Measurements from ENCODE around the gene DEFB113. TPM values are rescaled to one million over a fixed set of nuclear protein-coding genes. Genes with fewer than 3 reads are reported as not detected.
A peak's percentile ranks its signal among the peaks of the same experiment; 100 is the strongest.

The DEFB113 gene
- total and polyA plus RNA-seq, 9 donors = not detected

DNA sequence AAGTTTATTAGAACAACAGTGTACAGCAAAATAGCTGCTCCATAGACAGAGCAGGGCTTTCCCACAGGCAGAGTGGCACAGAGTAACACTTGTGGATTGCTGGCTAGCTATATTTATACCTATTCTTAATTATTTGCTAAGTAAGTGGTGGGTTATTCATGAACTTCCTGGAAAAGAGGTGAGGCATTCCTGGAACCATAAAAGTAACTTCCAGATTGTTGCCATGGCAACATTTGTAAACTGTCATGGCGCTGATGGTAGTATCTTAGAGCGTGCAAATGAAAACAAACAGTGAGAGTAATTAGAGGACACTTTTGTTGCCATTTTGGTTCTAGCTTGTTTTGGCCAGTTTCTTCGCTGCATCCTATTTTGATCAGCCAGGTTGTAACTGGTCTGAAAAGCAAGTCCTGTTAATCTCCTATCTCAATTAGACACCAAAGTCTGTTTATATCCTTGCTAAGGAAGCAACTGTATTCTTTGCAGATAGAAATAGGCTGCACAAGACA, 29.4 kb downstream of the DEFB113 start:
- H3K4me3 ChIP-seq (ENCODE audit: low read length) = no peak overlapping the region
- no peaks in the 10 kb centered on the region for H3K27me3 ChIP-seq (ENCODE audit: control insufficient read depth, insufficient read depth, low read length)
- WGBS (ENCODE audit: insufficient coverage) = 68% methylated on average over 2 of the region's 3 CpGs
- DNase-seq = no peak
- H3K36me3 ChIP-seq (ENCODE audit: control insufficient read depth, insufficient read depth, low read length) = no peaks in the 10 kb centered on the region
- no peaks in the 10 kb centered on the region for H3K4me1 ChIP-seq (ENCODE audit: control insufficient read depth, insufficient read depth, low read length)
- H3K27ac ChIP-seq (ENCODE audit: low read length) = no peak overlapping the region
- no peaks in the 10 kb centered on the region for H3K9me3 ChIP-seq (replicated peaks; ENCODE audit: control insufficient read depth, low read depth, low read length)

- H3K9me3 ChIP-seq (replicated peaks; ENCODE audit: control insufficient read depth, low read depth, low read length) = no peaks in the 10 kb centered on the region
- no peaks in the 10 kb centered on the region for H3K4me1 ChIP-seq (ENCODE audit: control insufficient read depth, insufficient read depth, low read length)
- no peaks in the 10 kb centered on the region for H3K36me3 ChIP-seq (ENCODE audit: control insufficient read depth, insufficient read depth, low read length)
- no peak overlapping the region for H3K4me3 ChIP-seq (ENCODE audit: low read length)
- DNase-seq = no peak
- no peaks in the 10 kb centered on the region for H3K27me3 ChIP-seq (ENCODE audit: control insufficient read depth, insufficient read depth, low read length)
- no peak overlapping the region for H3K27ac ChIP-seq (ENCODE audit: low read length)
Measured at GRCh38 chr6:49937811-49938210, 31.6 kb downstream of the DEFB113 start.

- no peaks in the 10 kb centered on the region for H3K36me3 ChIP-seq (ENCODE audit: control insufficient read depth, insufficient read depth, low read length)
- no peak for DNase-seq
- H3K4me3 ChIP-seq (ENCODE audit: low read length) = no peak overlapping the region
- no peak overlapping the region for H3K27ac ChIP-seq (ENCODE audit: low read length)
- H3K4me1 ChIP-seq (ENCODE audit: control insufficient read depth, insufficient read depth, low read length) = no peaks in the 10 kb centered on the region
- H3K27me3 ChIP-seq (ENCODE audit: control insufficient read depth, insufficient read depth, low read length) = no peaks in the 10 kb centered on the region
- H3K9me3 ChIP-seq (replicated peaks; ENCODE audit: control insufficient read depth, low read depth, low read length) = no peaks in the 10 kb centered on the region
- WGBS (ENCODE audit: insufficient coverage) = no CpG with 5 or more reads among the region's 2 CpGs
Measured at GRCh38 chr6:49937017-49937416, 32.4 kb downstream of the DEFB113 start.

DNA sequence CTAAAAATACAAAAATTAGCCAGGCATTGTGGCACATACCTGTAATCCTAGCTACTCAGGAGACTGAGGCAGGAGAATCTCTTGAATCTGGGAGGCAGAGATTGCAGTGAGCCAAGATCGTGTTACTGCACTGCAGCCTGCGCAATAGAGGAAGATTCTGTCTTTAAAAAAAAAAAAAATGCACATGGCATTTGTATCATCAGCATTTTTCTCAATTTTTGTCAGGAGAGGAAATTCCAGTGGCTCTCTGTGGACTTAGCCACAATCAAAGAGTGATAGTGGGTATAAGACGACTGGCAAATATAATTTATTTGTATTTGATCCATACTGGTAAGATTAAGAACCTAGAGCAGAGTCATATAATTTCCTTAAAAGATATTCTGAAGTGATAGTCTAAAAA, 34.0 kb downstream of the DEFB113 start:
- Histone ChIP-seq H3K4me3 (ENCODE audit: low read length) (no peak overlapping the region), H3K27me3 (ENCODE audit: control insufficient read depth, insufficient read depth, low read length) (no peaks in the 10 kb centered on the region), H3K27ac (ENCODE audit: low read length) (no peak overlapping the region), H3K4me1 (ENCODE audit: control insufficient read depth, insufficient read depth, low read length) (no peaks in the 10 kb centered on the region), H3K36me3 (ENCODE audit: control insufficient read depth, insufficient read depth, low read length) (no peaks in the 10 kb centered on the region), H3K9me3 (replicated peaks; ENCODE audit: control insufficient read depth, low read depth, low read length) (no peaks in the 10 kb centered on the region)
- no CpG with 5 or more reads among the region's 3 CpGs for whole genome bisulfite sequencing (ENCODE audit: insufficient coverage)
- no peak for DNase-seq

- no CpG with 5 or more reads among the region's 1 CpG for WGBS (ENCODE audit: insufficient coverage)
- Histone ChIP-seq H3K27ac (ENCODE audit: low read length) (no peak overlapping the region), H3K36me3 (ENCODE audit: control insufficient read depth, insufficient read depth, low read length) (no peaks in the 10 kb centered on the region), H3K27me3 (ENCODE audit: control insufficient read depth, insufficient read depth, low read length) (no peaks in the 10 kb centered on the region), H3K9me3 (replicated peaks; ENCODE audit: control insufficient read depth, low read depth, low read length) (no peaks in the 10 kb centered on the region), H3K4me1 (ENCODE audit: control insufficient read depth, insufficient read depth, low read length) (no peaks in the 10 kb centered on the region), H3K4me3 (ENCODE audit: low read length) (no peak overlapping the region)
- DNase-seq = no peak
Measured at GRCh38 chr6:49934770-49935169, 34.7 kb downstream of the DEFB113 start.

GRCh38 chr6:49933526-49933925, 35.9 kb downstream of the DEFB113 start:
- no peak for DNase-seq

DNA sequence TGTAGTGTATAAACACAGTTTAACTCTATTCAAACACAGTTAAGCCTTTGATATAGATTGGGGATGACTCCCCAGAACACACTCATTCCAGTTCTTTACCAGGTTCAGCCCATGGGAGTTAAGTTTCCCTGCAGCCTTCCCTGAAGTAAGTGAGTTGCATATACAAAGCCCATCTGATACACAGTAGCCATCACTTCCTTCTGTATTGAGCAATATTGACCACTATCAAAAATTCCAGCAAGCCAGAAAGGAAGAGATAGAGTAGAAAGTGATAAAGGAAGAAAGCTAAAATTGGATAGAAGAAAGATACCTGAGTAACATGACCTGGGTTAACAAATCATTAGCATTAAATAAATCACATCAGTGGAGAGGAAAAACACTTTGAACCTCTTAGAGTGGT, 40.1 kb downstream of the DEFB113 start:
- no peak overlapping the region for H3K4me3 ChIP-seq (ENCODE audit: low read length)
- H3K36me3 ChIP-seq (ENCODE audit: control insufficient read depth, insufficient read depth, low read length) = no peaks in the 10 kb centered on the region

More at GRCh38 chr6:49933526-49933925, 35.9 kb downstream of the DEFB113 start:
- H3K27me3 ChIP-seq (ENCODE audit: control insufficient read depth, insufficient read depth, low read length) = no peaks in the 10 kb centered on the region
- no peaks in the 10 kb centered on the region for H3K4me1 ChIP-seq (ENCODE audit: control insufficient read depth, insufficient read depth, low read length)
- H3K9me3 ChIP-seq (replicated peaks; ENCODE audit: control insufficient read depth, low read depth, low read length) = no peaks in the 10 kb centered on the region
- H3K27ac ChIP-seq (ENCODE audit: low read length) = no peak overlapping the region
- 90% methylated on average over 20 of the region's 21 CpGs for WGBS (ENCODE audit: insufficient coverage)
- H3K36me3 ChIP-seq (ENCODE audit: control insufficient read depth, insufficient read depth, low read length) = no peaks in the 10 kb centered on the region
- H3K4me3 ChIP-seq (ENCODE audit: low read length) = no peak overlapping the region

DNA sequence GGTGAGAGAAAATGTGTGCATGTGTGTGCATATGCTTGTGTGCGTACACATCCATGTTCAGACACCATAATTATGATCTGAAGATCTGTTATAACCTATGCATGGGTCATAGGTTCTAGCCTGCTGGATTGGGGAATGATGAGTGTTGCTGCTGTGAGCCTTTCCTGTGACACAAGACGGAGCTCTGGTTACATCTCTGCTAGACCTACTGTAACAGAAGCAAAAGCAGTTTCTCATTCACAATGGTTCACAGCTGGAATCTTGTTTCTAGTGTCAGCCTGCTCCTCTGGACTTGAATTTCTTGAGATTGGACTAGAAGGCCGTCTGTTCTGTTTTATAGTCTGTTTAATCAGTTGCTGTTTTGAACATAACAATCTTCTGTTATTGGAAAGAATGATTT, 45.6 kb downstream of the DEFB113 start:
- Histone ChIP-seq H3K27ac (ENCODE audit: low read length) (no peak overlapping the region), H3K4me1 (ENCODE audit: control insufficient read depth, insufficient read depth, low read length) (no peaks in the 10 kb centered on the region), H3K27me3 (ENCODE audit: control insufficient read depth, insufficient read depth, low read length) (no peaks in the 10 kb centered on the region), H3K36me3 (ENCODE audit: control insufficient read depth, insufficient read depth, low read length) (no peaks in the 10 kb centered on the region), H3K9me3 (replicated peaks; ENCODE audit: control insufficient read depth, low read depth, low read length) (no peaks in the 10 kb centered on the region), H3K4me3 (ENCODE audit: low read length) (no peak overlapping the region)
- no CpG with 5 or more reads among the region's 3 CpGs for WGBS (ENCODE audit: insufficient coverage)
- DNase-seq = peak; percentile 27

More for the DNA sequence above, 40.1 kb downstream of the DEFB113 start:
- DNase-seq = no peak
- Histone ChIP-seq H3K27me3 (ENCODE audit: control insufficient read depth, insufficient read depth, low read length) (no peaks in the 10 kb centered on the region), H3K4me1 (ENCODE audit: control insufficient read depth, insufficient read depth, low read length) (no peaks in the 10 kb centered on the region), H3K27ac (ENCODE audit: low read length) (no peak overlapping the region), H3K9me3 (replicated peaks; ENCODE audit: control insufficient read depth, low read depth, low read length) (no peaks in the 10 kb centered on the region)

DNA sequence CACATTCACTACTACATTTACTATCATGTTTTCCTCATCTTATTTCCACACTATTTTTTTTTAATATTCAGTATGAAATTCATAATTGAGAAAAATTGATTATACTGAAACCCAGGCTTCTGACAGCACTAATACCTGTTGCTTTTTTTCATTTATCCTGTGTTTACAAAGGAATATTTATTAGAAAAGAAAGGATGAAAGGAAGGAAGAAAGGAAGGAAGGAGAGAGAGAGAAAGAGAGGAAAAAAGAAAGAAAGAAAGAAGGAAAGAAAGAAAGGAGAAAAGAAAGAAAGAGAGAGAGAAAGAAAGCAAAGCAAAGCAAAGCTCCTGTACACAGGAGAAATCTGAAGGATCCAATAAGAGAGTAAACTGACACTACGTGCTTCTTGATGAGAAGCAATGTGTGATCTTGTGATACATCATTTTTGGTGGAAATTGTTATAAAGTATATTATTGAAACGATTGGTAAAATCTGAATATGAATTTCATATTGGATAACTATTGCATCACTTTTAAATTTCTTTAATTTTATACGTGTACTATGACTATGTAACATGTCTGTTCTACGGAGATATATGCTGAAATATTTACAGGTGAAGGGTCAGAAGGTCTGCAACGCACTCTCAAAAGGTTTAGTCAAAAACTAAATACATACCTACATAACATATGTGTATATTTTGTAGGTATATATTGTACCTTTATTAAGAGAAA, 49.3 kb downstream of the DEFB113 start:
- no peaks in the 10 kb centered on the region for H3K27me3 ChIP-seq (ENCODE audit: control insufficient read depth, insufficient read depth, low read length)
- H3K27ac ChIP-seq (ENCODE audit: low read length) = no peak overlapping the region
- no peak overlapping the region for H3K4me3 ChIP-seq (ENCODE audit: low read length)
- no peaks in the 10 kb centered on the region for H3K9me3 ChIP-seq (replicated peaks; ENCODE audit: control insufficient read depth, low read depth, low read length)
- DNase-seq = no peak
- peaks cover 2% of the 10 kb centered on the region for H3K4me1 ChIP-seq (ENCODE audit: control insufficient read depth, insufficient read depth, low read length)
- no CpG with 5 or more reads among the region's 5 CpGs for whole genome bisulfite sequencing (ENCODE audit: insufficient coverage)
- no peaks in the 10 kb centered on the region for H3K36me3 ChIP-seq (ENCODE audit: control insufficient read depth, insufficient read depth, low read length)

- H3K27me3 ChIP-seq (ENCODE audit: control insufficient read depth, insufficient read depth, low read length) = no peaks in the 10 kb centered on the region
Measured at GRCh38 chr6:49919261-49919660, 50.2 kb downstream of the DEFB113 start.

DNA sequence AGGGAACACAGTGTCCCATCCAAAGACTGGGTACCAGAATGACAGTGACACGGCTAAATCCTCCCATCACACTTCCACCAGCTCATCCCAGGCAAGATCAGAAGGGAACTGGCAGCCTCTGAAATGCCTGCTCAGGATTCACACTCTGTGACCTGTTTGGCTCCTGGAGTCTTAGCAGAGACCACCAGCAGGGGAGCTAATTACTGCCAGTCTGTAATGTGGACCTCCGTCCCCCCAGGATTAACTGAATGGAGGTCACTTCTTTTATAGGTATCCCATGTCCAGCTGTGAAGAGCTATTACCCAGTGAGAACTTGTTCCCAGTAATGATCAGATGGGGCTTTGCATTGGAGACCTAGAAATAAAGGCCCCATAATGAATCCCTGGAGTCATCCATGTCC, 50.6 kb downstream of the DEFB113 start:
- WGBS (ENCODE audit: insufficient coverage) = 37% methylated on average over 2 of the region's 2 CpGs
- H3K27ac ChIP-seq (ENCODE audit: low read length) = no peak overlapping the region

More at GRCh38 chr6:49919261-49919660, 50.2 kb downstream of the DEFB113 start:
- H3K9me3 ChIP-seq (replicated peaks; ENCODE audit: control insufficient read depth, low read depth, low read length) = no peaks in the 10 kb centered on the region
- WGBS (ENCODE audit: insufficient coverage) = 32% methylated on average over 3 of the region's 4 CpGs
- DNase-seq = no peak
- H3K36me3 ChIP-seq (ENCODE audit: control insufficient read depth, insufficient read depth, low read length) = no peaks in the 10 kb centered on the region
- no peak overlapping the region for H3K27ac ChIP-seq (ENCODE audit: low read length)
- peaks cover 3% of the 10 kb centered on the region for H3K4me1 ChIP-seq (ENCODE audit: control insufficient read depth, insufficient read depth, low read length)
- no peak overlapping the region for H3K4me3 ChIP-seq (ENCODE audit: low read length)

More for the DNA sequence above, 50.6 kb downstream of the DEFB113 start:
- H3K36me3 ChIP-seq (ENCODE audit: control insufficient read depth, insufficient read depth, low read length) = no peaks in the 10 kb centered on the region
- H3K9me3 ChIP-seq (replicated peaks; ENCODE audit: control insufficient read depth, low read depth, low read length) = no peaks in the 10 kb centered on the region
- H3K4me3 ChIP-seq (ENCODE audit: low read length) = no peak overlapping the region
- peaks cover 4% of the 10 kb centered on the region for H3K4me1 ChIP-seq (ENCODE audit: control insufficient read depth, insufficient read depth, low read length)
- H3K27me3 ChIP-seq (ENCODE audit: control insufficient read depth, insufficient read depth, low read length) = no peaks in the 10 kb centered on the region
- no peak for DNase-seq
